Peyer's patch (tissue), 4 donors: Measurements from ENCODE around the gene GAS7.

Experiments used
- POLR2A ChIP-seq, 2 donors: fragments of 450-650 bp; IDR thresholded peaks; one replicate each; pipeline ENCODE4 v1.5.1; 2017; ENCODE audit warnings: antibody characterized with exemption in 2 of 2, mild to moderate bottlenecking in 2 of 2, moderate library complexity in 2 of 2
- TF ChIP-seq, protein P1 (sequence below), 6 experiments: fragments of 450-650 bp in 4 of 6; fragments of 200-600 bp in 2 of 6; sonication (generic) in 1 of 6; IDR thresholded peaks; one replicate each; pipeline ENCODE4 v1.5.1; 2017 to 2019; ENCODE audit warnings: antibody characterized with exemption in 6 of 6, mild to moderate bottlenecking in 3 of 6, moderate library complexity in 1 of 6

DNA sequence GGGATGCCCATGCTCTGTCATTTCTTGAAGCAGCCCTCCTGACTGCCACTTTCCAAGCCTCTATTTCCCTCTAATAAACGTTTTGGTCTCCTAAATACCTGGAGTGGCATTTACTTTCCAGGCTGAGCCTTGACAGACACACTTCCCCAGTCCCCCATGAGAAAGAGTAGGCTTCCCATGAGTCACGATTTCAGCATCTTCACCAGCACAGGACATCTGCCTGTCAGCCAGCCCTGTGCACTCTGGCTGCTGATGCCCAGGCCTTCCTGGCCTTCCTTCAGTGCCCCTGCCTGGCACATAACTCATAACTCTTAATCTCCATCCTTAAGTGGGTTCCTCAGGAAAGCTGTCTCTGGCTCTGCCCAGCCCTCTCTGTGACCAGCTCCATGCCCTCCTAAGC, 30.8 kb upstream of the GAS7 start:
- no peak for TF ChIP-seq POLR2A (IDR thresholded peaks at IDR 0.05)
- TF ChIP-seq, protein P1, sequence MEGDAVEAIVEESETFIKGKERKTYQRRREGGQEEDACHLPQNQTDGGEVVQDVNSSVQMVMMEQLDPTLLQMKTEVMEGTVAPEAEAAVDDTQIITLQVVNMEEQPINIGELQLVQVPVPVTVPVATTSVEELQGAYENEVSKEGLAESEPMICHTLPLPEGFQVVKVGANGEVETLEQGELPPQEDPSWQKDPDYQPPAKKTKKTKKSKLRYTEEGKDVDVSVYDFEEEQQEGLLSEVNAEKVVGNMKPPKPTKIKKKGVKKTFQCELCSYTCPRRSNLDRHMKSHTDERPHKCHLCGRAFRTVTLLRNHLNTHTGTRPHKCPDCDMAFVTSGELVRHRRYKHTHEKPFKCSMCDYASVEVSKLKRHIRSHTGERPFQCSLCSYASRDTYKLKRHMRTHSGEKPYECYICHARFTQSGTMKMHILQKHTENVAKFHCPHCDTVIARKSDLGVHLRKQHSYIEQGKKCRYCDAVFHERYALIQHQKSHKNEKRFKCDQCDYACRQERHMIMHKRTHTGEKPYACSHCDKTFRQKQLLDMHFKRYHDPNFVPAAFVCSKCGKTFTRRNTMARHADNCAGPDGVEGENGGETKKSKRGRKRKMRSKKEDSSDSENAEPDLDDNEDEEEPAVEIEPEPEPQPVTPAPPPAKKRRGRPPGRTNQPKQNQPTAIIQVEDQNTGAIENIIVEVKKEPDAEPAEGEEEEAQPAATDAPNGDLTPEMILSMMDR (IDR thresholded peaks at IDR 0.05) = no peak
